ENCODE data around the gene FNDC1.
"Not testable (repeated sequence)": the region's sequence is repeated elsewhere in the genome, so short reads cannot be mapped to it uniquely, and the experiment has no call there.

The FNDC1 gene

DNA sequence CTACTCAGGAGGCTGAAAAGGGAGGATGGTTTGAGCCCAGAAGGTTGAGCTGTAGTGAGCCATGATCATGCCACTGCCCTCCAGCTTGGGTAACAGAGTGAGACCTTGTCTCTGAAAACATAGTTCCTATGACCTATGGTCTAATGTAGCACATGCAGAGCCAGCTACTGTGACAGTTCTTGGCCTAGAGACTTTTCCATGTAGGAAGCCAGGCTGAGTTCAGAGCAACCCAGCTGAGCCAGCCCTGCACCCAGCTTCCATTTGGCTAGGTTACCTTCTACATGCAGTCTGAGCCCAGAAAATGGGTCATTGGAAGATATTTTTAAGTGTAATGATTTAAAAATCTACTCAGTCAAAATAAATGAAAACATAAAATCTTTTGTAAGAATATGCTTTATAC is 92.8 kb downstream of the FNDC1 start:
- no peak for DNase-seq

DNA sequence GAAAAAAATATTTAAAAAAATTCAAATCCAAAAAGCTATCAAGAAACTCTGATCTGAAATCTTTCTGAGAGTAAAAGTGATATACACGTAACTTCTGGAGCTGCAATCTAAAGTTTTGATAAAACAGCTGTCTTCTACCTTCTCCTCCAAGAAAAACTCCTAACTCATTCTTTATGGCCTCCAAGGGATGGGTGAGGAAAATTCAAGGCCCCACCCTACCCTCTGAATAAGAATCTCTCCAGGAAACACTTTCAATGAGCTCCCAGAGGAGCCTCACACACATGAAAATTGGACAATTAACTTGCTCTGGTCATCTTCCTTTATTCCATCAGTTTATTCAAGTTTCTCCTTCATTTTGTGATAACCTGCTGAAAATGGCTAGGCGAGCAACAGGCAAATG is 93.4 kb downstream of the FNDC1 start:
- DNase-seq = no peak

DNA sequence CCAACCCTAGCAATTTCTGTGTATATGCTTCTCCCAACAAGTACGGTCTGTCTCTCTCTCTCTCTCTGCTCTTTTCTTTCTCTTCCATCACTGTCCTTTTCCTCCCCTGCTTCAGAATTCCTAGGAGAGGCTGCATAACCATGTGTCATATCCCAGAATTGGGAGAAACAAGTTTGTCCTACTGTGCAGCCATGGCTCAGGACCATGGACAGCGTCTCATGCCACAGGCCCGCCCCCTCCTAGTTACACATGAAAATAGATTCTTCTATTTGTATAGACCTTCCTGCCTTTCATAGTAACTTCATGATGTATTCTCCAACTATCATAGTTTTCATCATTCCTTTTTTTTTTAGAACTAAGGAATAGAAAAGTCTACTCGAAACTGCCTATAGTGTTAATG is 98.0 kb downstream of the FNDC1 start:
- no peak for DNase-seq

DNA sequence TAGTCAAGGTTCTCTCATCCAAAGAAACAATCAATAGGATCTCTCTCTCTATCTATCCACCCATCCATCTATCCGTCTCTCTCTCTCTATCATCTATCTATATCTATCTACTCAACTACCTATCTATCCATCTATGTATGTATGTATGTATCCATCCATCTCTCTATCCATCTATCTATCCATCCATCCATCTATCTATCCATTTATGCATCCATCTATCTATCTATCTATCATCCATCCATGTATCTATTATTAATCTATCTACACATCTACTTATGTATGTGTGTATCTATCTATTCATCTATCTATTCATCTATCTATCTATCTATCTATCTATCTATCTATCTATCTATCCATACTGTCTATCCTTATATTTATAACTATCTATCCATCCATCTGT is 99.3 kb downstream of the FNDC1 start:
- no peak for DNase-seq

DNA sequence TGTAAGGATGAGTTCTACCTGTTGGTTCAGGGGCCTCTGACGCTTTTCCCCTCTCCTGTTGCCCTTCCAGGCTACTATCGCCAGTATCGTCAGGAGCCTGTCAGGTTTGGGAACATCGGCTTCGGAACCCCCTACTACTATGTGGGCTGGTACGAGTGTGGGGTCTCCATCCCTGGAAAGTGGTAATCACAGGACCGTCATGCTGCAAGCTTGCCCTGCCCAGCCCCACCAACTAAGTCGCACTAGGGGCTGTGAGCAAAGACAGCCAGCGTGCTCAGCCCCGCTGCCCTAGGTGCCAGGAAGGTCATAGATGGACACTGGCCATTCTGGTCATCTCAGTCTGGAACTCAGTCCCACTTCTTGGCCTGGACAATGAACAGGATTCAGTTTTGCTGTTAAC is 102.1 kb downstream of the FNDC1 start:
- no peak for DNase-seq

DNA sequence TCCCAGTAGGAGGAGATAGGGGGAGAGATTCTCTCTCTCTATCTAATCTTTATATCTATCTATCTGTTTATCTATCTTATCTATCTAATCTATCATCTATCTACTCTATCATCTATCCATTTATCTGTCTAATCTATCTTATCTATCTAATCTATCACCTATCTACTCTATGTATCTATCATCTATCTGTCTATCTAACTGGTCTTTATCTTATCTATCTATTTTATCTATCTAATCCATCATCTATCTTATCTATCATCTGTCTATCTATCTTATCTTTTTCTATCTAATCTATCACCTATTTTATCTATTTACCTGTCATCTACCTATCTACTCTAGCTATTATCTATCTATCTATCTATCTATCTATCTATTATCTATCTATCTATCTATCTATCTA is 109.4 kb downstream of the FNDC1 start:
- DNase-seq = no peak

DNA sequence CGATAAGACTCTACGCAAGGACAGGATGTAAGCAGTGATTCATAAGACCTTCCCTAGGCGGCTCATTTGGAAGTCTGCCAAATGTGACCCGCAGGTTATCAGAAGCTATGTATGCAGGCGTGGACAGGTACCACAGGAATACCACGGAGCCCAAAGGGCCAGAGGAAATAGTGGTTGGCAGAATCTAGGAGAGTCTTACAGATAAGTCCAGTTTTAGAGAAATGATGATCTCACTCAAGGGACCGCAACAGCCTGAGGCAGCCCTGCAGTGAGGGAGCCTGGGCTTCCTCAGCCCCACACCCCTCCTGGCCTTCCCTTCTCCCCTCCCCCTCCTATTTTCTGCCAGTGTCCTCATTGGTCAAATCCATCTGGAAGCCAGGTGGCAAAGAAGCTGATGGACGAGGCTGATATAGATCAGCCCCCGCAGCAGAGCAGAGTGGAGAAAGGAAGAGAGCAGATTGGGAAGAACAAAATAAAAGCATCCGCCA is 110.6 kb downstream of the FNDC1 start:
- no peak for DNase-seq

DNA sequence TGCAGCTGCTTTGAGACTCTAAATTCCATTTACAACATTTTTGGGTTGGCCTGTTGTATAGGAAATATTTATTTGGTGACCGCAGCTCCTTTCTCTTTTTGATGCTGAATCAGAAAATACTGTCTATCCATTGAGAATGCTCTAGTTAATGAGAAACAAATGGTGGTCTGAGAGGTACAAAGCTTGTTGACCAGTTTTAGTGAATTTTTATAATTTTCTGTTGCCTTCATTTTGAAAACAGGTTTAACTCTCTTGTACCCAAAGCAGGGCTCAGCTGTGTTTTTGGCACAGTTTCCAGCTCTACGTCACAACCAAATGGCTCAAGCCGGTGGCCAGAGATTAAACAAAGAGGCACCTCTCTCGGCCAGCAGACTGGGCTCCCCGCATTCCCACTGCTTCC is 113.2 kb downstream of the FNDC1 start:
- DNase-seq = no peak

DNA sequence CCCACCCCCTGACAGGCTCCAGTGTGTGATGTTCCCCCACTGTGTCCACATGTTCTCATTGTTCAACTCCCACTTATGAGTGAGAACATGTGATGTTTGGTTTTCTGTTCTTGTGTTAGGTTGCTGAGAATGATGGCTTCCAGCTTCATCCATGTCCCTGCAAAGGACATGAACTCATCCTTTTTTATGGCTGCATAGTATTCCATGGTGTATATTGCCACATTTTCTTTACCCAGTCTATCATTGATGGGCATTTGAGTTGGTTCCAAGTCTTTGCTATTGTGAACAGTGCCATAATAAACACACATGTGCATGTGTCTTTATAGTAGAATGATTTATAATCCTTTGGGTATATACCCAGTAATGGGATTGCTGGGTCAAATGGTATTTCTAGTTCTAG is 115.5 kb downstream of the FNDC1 start:
- not testable (repeated sequence) for DNase-seq

DNA sequence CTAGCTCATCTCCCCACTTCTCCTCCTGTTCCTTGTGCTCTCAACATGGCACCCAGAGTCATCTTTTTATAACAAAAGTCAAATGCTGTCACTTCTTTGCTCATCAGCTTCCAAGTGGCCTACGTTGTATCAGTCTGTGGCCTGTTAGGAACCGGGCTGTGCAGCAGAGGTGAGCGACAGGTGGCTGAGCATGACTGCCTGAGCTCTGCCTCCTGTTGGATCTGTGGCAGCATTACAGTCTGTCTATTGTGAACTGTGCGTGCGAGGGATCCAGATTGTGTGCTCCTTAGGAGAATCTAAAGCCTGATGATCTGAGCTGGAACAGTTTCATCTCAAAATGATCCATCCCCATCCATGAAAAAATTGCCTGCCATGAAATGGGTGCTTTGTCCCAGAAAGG is 129.6 kb downstream of the FNDC1 start:
- DNase-seq = no peak

DNA sequence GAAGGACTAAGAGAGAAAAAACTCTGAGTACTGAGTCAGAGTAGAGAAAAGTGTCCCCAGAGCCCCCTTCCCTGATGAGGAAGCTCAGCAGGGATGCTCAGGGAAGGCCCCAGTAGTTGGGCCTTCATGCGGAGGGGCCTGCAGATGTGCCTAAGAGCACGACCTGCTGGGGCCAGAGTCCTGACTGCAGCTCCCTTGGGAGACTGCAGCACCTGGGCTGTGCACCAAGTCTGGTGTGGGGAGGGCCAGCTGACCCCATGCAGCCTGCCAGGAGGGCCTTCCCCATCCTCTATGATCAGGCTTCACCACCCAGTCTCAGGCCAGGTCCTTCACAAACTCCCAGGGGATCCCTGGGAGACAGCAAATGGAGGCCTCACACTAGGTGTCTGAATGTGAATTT is 130.4 kb downstream of the FNDC1 start:
- no peak for DNase-seq

DNA sequence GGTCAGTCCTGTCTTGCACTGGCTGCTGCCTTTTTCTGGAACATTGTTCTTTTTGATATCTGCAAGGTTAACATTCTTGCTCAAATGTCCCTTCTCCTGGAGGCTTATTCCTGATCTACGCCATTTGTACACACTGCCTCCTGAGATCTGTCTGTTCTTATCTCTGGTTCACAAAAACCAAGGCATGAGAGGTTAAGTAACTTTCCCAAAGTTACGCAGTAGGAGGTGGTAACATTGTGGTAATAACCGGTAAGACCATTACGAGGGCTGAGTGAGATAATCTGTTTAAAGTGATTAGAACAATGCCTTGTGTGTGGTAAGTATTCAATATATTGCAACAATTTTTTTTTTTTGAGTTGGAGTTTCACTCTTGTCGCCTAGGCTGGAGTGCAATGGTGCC is 132.1 kb downstream of the FNDC1 start:
- no peak for DNase-seq

DNA sequence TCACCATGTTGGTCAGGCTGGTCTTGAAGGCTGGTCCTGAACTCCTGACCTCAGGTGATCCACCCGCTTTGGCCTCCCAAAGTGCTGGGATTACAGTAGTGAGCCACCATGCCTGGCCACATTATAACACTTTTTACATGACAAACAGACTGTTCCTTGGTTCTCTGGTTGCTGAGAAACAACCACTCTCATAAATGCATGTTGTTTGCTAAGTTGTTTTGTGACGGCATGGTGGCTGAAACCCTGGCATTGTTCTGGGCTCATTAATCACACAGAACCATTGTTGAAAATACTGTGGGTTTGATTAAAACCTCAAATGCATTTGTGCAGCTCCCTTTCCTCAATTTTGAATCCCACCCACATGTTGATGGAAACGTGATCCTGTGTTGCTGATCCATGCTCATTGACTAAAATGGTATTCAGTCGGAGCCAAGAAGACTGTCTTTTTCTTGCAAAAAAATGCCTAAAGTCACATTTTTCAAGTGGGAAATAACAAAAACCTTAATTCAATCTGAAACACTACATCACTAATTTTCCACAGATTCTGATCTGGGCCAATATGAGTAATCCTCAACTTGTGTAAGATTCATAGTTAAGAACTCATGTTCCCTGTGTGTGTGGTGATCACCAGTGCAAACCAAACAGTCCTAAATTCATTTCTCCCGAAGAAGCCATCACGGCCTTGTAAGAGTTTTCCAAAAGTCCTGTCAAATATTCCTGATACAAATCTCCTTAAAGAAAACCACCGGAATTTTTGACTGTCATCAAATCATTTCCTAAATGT is 132.8 kb downstream of the FNDC1 start:
- no peak for DNase-seq

DNA sequence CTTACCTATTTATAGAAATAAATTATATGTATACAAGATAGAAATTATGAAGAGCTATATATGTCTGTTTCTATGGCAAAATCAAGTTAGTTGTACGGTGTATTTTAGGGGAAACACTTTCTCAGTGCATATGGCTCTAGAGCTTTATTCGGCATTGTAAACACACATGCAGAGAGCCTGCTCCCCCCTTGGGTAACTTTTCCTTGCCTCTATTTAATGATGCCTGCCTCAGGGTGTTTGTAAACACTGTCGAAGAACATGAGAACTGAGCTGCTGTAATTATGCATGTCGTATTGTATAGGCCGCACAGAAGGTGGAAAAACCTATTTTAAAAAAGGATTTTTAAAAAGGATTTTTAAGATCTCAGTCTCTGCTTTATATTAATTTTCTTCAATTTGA is 133.4 kb downstream of the FNDC1 start:
- DNase-seq = no peak

DNA sequence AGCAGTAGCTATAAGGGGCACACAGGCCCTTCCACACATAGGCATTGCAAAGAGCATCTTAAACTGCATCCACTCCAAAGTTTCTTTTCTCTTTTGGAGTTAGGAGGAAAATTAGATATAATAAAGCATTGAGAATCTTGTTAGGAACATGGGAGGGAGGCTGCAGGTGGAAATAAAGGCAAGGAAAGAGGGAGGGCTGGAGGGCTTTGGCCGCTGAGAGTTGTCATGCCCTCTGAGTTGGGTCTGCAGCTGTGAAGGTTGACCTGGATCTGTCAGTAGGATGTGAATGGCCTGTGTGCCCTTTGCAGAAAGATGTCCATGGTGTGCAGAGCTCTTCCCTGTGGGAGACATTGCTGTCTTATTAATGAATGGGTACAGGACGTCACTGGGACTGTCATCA is 134.0 kb downstream of the FNDC1 start:
- no peak for DNase-seq

DNA sequence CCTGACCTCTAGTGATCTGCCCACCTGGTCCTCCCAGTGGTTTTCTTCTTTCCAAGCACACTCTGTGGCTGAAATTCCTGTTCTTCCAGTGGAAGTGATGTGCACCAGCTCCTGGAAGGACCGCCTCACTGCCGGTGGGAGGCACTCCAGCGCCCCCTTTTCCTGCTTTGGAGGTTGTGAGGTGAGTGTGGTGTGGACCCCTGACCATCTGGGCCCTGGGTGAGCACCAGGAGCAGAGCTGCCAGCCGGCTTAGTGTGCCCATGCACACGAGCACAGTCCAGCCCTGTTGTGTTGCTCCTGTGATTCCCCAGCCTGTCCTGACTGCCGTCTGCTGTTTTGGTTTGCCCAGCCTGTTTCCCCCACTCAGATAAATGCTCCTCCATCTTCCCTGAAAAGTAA is 134.6 kb downstream of the FNDC1 start:
- no peak for DNase-seq

DNA sequence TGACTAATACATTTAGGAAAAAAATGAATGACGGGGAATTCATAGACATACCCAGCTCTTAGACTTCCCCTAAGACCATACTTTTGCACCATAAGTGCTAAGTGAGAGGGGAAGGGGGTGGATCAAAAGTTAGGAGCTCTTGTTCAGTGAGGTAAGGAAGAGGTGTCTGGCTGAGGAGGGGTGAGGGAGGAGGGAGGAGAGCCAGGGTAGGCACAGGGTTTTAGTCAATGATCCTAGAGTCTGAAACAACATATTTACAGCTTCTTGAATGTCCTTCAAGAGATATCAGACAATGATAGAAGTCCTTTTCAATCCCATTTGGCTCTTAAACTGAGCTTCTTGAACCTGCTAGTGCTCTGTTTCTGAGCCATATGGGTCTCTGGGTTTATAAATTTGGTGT is 135.4 kb downstream of the FNDC1 start:
- DNase-seq = no peak

DNA sequence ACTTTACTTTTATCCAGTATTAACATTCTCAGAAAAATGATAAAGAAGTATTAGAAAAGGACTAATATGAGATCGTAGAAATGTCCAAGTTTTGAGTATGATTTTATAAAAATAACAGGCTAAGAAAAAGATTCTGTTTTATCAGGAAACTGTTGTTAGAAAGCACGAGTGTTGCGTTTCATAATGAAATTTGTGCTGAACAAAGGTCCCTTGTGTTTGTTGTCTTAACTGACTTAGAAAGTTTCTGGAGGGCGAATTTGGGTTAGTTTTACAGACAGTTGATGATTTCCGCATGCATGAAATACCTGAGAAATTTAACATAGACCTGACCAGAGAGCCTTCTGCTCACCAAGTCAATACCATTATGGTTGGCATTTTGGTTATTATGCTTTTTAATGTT is 136.0 kb downstream of the FNDC1 start:
- no peak for DNase-seq

DNA sequence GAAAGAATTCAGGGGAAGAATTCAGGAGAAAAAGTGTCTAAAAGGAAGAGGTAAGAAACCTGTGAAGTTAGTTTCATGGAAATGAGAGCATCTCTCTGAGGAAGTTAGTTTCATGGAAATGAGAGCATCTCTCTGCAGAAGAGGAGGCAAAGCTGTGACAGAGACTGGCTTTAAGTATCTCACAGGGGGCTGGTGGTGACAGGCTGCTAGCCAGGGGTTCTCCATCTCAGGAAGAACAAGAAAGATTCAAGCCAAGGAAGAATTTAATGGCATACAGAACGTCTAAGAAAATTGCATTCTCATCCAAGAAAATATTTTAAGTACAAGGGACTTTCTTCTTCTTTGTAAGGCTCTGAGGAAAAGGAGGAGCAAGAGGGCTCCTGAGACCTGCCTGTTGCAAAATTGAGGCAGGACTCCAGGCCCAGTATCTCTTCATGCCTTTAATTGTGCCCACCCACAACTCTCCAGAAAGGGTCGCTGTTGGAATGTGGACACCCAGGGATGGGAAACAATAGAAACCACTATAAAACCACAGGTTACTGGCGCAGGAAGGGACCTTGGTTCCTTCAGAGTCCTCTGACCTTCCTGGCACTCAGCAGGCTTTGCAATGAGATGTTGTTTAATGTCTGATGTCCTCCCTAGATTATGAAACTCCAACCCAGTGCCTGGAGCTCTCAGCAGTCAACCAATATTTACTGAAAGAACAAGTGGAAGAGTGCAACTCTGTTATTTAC is 136.8 kb downstream of the FNDC1 start:
- no peak for DNase-seq

DNA sequence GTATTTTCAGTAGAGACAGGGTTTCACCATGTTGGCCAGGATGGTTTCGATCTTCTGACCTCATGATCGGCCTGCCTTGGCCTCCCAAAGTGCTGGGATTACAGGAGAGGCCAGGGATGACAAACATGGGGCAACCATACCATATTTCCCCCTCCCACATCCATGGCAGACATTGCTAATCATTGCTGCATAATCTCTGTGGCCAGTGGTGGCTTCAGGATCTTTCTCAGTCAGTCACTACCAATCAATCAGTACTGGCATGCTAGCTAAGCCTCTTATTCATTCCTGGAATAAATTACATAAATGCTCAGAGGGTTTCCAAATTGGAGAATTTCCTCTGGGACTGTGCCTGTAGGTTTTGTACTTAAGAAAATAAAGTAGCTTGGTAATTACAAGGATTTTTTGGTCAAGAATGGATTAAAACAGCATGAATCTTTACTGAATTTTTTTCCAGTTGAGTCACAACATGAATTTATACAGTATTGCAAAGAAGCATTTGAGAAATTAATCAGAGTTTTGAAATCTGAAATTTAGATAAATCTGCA is 138.1 kb downstream of the FNDC1 start:
- DNase-seq = no peak

DNA sequence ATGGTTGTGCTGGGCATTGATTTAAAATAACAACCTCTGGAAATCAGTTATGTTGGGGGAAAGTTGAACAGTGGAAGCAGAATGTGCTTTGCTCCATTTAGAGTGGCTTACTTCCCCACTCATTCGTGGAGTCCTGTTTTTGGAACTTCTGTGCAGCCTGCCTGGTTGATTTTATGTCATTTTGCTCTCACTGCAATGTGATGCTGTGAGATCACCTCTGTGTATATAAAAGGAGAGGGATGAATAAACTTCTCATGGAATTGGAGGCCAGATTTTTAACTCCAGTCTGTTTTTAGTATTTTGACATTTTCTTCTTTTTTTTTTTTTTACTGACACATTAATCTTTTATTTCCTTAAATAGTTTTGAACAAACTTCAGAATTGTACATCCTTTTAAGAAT is 139.0 kb downstream of the FNDC1 start:
- DNase-seq = no peak

DNA sequence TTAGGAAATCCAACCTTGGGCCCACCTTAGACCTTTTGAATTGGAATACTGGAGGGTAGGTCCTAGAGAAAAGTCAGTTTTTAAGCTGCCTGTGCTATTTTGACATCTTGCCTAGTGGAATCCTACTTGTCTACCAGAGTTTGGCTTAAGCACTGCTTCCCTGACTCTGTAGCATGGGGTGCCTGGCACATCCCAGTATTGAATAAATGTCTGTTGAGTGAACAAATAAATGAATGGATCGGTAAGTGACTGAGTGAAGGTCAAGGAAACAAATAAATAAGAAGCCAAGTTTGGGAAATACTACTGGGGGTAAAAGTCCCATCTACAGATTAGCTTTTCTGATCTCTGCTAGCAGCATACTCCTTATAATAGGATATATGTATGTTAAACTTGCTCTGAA is 140.5 kb downstream of the FNDC1 start:
- DNase-seq = no peak

DNA sequence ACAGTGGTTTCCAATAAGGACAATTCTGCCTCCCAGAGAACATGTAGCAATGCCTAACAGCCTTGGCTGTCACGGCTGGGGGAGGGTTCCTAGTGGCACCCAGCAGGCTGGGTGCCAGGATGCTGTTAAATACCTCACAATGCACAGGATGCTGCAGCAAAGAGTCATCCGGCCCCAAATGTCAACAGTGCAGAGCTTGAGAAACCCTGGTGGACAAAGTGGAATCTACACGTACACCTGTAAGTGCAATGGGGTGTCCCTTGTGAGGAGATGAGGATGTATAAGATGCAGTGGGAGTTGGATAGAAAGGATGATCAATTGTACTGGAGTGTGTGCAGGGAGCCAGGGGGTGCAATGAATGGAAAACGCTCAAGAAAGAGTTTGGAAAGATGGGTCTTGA is 142.4 kb downstream of the FNDC1 start:
- DNase-seq = no peak

DNA sequence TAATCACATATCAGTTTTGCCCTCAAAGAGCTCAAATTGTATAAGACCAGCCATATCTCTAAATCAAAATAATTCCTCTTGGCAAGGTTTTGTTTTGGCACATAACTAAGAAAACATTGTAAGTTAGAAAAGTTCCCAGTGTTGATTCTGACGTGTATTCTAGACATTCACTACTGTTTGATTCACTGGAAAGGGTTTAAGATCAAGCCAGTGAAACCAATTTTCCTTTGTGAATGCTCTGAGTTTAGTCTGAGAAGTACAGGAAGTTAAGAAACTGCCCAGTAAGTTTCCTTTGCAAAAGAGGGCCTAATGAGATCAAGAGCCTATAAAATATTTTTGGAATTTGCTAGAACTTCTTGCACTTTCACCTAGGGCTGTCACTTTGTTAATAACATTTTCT is 143.0 kb downstream of the FNDC1 start:
- DNase-seq = no peak

Measured in NCI-H524 treated with DMSO at 0.1 percent for 48 hours (cell line).